Osteocyte (in vitro differentiated cells): ENCODE data around the gene GSK3B. TPM values are rescaled to one million over a fixed set of nuclear protein-coding genes. Genes with fewer than 3 reads are reported as not detected.

Experiments
- DNase-seq: peaks from one replicate; pipeline ENCODE4 v3.0.0; 2021; ENCODE audit warnings: mixed read lengths; ENCODE audit not compliant: unreplicated experiment; ENCODE audit errors: extremely low spot score
- H3K27ac Mint-ChIP-seq: one replicate; pipeline ENCODE4 v1.8.0; 2021; ENCODE audit warnings: mild to moderate bottlenecking, mixed read lengths; ENCODE audit not compliant: unreplicated experiment
- H3K27me3 Mint-ChIP-seq: one replicate; pipeline ENCODE4 v1.8.0; 2021; ENCODE audit warnings: mixed read lengths; ENCODE audit not compliant: unreplicated experiment
- H3K36me3 Mint-ChIP-seq: one replicate; pipeline ENCODE4 v1.8.0; 2021; ENCODE audit warnings: mixed read lengths; ENCODE audit not compliant: unreplicated experiment
- H3K4me1 Mint-ChIP-seq: one replicate; pipeline ENCODE4 v1.8.0; 2021; ENCODE audit warnings: mixed read lengths; ENCODE audit not compliant: unreplicated experiment
- H3K4me3 Mint-ChIP-seq: one replicate; pipeline ENCODE4 v1.8.0; 2021; ENCODE audit warnings: mild to moderate bottlenecking, moderate library complexity, mixed read lengths; ENCODE audit not compliant: unreplicated experiment
- H3K9me3 Mint-ChIP-seq: one replicate; pipeline ENCODE4 v1.8.0; 2021; ENCODE audit warnings: mixed read lengths; ENCODE audit not compliant: unreplicated experiment
- CTCF ChIP-seq: fragments of 200-600 bp; sonication (generic); IDR thresholded peaks from 2 replicates; pipeline ENCODE4 v1.5.0; 2021; ENCODE audit warnings: antibody characterized with exemption, mild to moderate bottlenecking, moderate library complexity
- total RNA-seq: library from RNA; stranded (reverse); gene quantifications from 2 replicates; pipeline ENCODE4 v1.2.1, GENCODE V29; 2021

The GSK3B gene
- total RNA-seq, 1 donor from 2014 or later = 80.0 TPM

DNA sequence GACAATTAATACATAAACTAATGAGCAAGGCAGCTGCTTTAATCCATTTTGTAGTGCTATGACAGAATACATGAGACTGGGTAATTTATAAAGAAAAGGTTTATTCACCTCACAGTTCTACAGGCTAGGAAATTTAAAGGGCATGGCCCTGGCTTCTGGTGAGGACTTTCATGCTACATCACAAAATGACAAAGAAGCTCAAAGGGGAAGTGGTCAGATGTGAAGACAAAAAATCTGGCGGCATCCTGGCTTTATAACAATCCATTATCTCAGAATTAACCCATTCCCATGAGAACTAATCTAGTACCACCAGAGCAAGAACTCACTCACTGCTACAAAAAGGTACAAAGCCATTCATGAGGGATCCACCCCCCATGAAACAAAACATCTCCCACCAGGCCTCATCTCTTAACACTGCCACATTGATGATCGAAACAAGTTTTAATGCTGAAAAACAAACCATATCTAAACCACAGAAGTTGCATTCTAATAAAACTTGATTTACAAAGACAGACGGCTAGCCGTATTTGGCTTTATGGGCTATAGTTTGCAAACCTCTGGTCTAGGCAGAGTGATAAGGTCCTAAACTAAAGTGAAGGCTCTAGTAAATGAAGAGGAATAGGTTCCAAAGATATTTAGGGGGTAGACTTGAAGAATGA lies 44.2 kb downstream of the GSK3B start:
- no peaks in the 10 kb centered on the region for H3K27me3 Mint-ChIP-seq
- no peak overlapping the region for H3K27ac Mint-ChIP-seq
- peaks cover 11% of the 10 kb centered on the region for H3K9me3 Mint-ChIP-seq
- peaks cover 17% of the 10 kb centered on the region for H3K36me3 Mint-ChIP-seq
- no peak overlapping the region for H3K4me3 Mint-ChIP-seq
- H3K4me1 Mint-ChIP-seq = peaks cover 58% of the 10 kb centered on the region
- TF ChIP-seq CTCF = no peak
- no peak for DNase-seq

- H3K4me1 Mint-ChIP-seq = peaks cover 55% of the 10 kb centered on the region
- H3K4me3 Mint-ChIP-seq = no peak overlapping the region
- no peak for DNase-seq
- TF ChIP-seq CTCF = no peak
- H3K36me3 Mint-ChIP-seq = peaks cover 23% of the 10 kb centered on the region
- H3K27me3 Mint-ChIP-seq = no peaks in the 10 kb centered on the region
- H3K27ac Mint-ChIP-seq = no peak overlapping the region
- H3K9me3 Mint-ChIP-seq = peaks cover 19% of the 10 kb centered on the region
Observed at GRCh38 chr3:120049072-120049471, 45.2 kb downstream of the GSK3B start.

DNA sequence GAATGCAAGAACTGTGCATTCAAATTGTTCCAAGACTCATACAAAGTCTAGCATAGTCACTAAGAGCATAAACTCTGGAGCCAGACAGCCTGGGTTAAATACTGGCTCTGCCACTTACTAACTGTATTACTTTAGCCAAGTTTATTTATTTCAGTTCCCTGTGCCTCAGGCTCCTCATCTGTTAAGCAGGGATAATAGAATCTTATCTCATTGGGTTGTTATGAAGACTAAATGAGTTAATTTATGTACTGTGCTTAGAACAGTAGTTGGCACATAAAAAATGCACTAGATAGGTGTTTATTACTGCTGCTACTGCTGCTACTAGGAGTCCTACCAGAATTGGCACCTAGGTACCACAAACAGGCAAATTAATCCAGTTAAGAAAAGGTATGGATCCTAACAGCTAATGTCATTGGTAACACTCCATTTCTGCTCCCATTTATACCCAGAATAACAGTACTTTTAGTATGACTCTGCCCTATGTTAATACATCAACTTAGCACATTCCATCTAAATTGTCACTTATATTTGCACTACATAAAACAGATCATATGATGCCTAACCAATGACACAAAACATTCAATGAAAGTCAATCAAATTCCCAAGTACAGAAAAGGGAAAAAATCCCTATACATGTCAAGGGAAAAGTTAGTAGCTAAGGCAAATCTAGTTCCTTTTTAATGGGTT lies 45.7 kb downstream of the GSK3B start:
- no peak for DNase-seq
- TF ChIP-seq CTCF = no peak
- H3K36me3 Mint-ChIP-seq = peaks cover 27% of the 10 kb centered on the region
- H3K27ac Mint-ChIP-seq = peak overlapping the region; percentile 12
- peaks cover 55% of the 10 kb centered on the region for H3K4me1 Mint-ChIP-seq
- no peaks in the 10 kb centered on the region for H3K27me3 Mint-ChIP-seq
- H3K4me3 Mint-ChIP-seq = no peak overlapping the region
- H3K9me3 Mint-ChIP-seq = peaks cover 25% of the 10 kb centered on the region

GRCh38 chr3:120047686-120048085 lies 46.6 kb downstream of the GSK3B start:
- peaks cover 28% of the 10 kb centered on the region for H3K36me3 Mint-ChIP-seq
- peaks cover 54% of the 10 kb centered on the region for H3K4me1 Mint-ChIP-seq
- H3K4me3 Mint-ChIP-seq = no peak overlapping the region
- TF ChIP-seq CTCF = no peak
- no peak for DNase-seq
- H3K9me3 Mint-ChIP-seq = peaks cover 27% of the 10 kb centered on the region
- no peaks in the 10 kb centered on the region for H3K27me3 Mint-ChIP-seq
- H3K27ac Mint-ChIP-seq = peak overlapping the region; percentile 57

DNA sequence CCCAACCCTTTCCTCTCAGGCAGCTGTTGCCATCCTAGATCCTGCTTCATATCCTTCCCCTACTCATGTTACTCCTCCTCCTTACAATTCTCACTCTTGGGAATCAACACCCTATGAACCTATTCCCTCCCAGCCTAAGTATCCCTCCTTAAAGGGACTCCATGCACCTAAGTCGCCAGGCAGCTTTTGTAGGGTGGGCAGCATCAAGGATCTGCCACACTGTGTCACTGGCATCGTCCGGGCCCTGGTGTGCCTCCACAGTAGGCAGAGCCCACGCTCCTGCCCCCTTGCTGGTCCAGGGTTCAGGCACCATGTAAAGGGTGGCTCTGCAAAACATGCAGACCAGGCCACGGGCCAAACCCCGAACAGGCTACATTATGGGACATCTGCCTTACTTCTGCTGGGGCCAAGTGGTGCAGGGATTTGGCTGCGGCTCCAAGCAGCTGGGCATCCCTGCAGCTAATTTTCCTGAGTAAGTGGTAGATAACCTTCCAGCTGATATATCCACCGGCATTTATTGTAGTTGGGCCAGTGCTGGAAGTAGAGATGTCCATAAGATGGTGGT lies 53.4 kb downstream of the GSK3B start:
- peaks cover 29% of the 10 kb centered on the region for H3K9me3 Mint-ChIP-seq
- no peak overlapping the region for H3K4me3 Mint-ChIP-seq
- peaks cover 46% of the 10 kb centered on the region for H3K36me3 Mint-ChIP-seq
- no peaks in the 10 kb centered on the region for H3K4me1 Mint-ChIP-seq
- H3K27ac Mint-ChIP-seq = no peak overlapping the region
- TF ChIP-seq CTCF = no peak
- no peak for DNase-seq
- H3K27me3 Mint-ChIP-seq = no peaks in the 10 kb centered on the region
